Stimulated activated CD4-positive, alpha-beta T cell treated with anti-CD3 and anti-CD28 coated beads, Interleukin-15, amount 100 ng/mL, for 1 hour (primary cell): ENCODE measurements around the gene TAF11L14.
"Not testable (repeated sequence)": the region's sequence is repeated elsewhere in the genome, so short reads cannot be mapped to it uniquely, and the experiment has no call there.

ENCODE experiments used
- DNase-seq, 2 donors: peaks; one replicate each; pipeline ENCODE4 v3.0.0-alpha.2; 2020; ENCODE audit warnings: low read depth in 1 of 2, low spot score in 1 of 2

The TAF11L14 gene

GRCh38 chr5:17634160-17634559 lies at the start of gene TAF11L14:
Gene TAF11L14 (plus strand): TSS chr5:17634460.
- no peak for DNase-seq

GRCh38 chr5:17585658-17586057 lies 48.6 kb upstream of the TAF11L14 start, which contains the start of gene TAF11L7:
Gene TAF11L7 (minus strand): TSS chr5:17585758.
- DNase-seq = not testable (repeated sequence)

GRCh38 chr5:17590860-17591259 lies 43.4 kb upstream of the TAF11L14 start, which contains the start of gene TAF11L8:
Gene TAF11L8 (minus strand): TSS chr5:17590960.
- not testable (repeated sequence) for DNase-seq

GRCh38 chr5:17594255-17594654 lies 40.0 kb upstream of the TAF11L14 start, which contains the start of gene TAF11L9:
Gene TAF11L9 (minus strand): TSS chr5:17594394.
- DNase-seq = not testable (repeated sequence)

- not testable (repeated sequence) for DNase-seq
Observed at GRCh38 chr5:17597728-17598127, 36.5 kb upstream of the TAF11L14 start, which contains the start of gene TAF11L10. Gene TAF11L10 (minus strand): TSS chr5:17597828.

GRCh38 chr5:17603880-17604279 lies 30.4 kb upstream of the TAF11L14 start, which contains the start of gene TAF11L11:
Gene TAF11L11 (plus strand): TSS chr5:17604183.
- not testable (repeated sequence) for DNase-seq

- no peak for DNase-seq
Observed at GRCh38 chr5:17604951-17605350, 29.3 kb upstream of the TAF11L14 start.

GRCh38 chr5:17607461-17607860 lies 26.8 kb upstream of the TAF11L14 start:
- DNase-seq = not testable (repeated sequence)

- not testable (repeated sequence) for DNase-seq
Observed at GRCh38 chr5:17610092-17610491, 24.2 kb upstream of the TAF11L14 start, which contains the start of gene TAF11L12. Gene TAF11L12 (plus strand): TSS chr5:17610392.

- DNase-seq = no peak
Observed at GRCh38 chr5:17614872-17615605, 19.2 kb upstream of the TAF11L14 start.

- no peak for DNase-seq
Observed at GRCh38 chr5:17619354-17619753, 14.9 kb upstream of the TAF11L14 start.

GRCh38 chr5:17620627-17621026 lies 13.6 kb upstream of the TAF11L14 start:
- no peak for DNase-seq

- DNase-seq = no peak
Observed at GRCh38 chr5:17625686-17626085, 8.6 kb upstream of the TAF11L14 start.

- not testable (repeated sequence) for DNase-seq
Observed at GRCh38 chr5:17631788-17632187, 2.5 kb upstream of the TAF11L14 start, which contains the start of gene TAF11L13. Gene TAF11L13 (plus strand): TSS chr5:17632088.

GRCh38 chr5:17649232-17649631 lies 15.0 kb downstream of the TAF11L14 start:
- not testable (repeated sequence) for DNase-seq

GRCh38 chr5:17655201-17655759 lies 21.0 kb downstream of the TAF11L14 start:
- not testable (repeated sequence) for DNase-seq

GRCh38 chr5:17655921-17656320 lies 21.7 kb downstream of the TAF11L14 start:
- no peak for DNase-seq

GRCh38 chr5:17663182-17663581 lies 28.9 kb downstream of the TAF11L14 start:
- no peak for DNase-seq

- no peak for DNase-seq
Observed at GRCh38 chr5:17665836-17666235, 31.6 kb downstream of the TAF11L14 start.

- no peak for DNase-seq
Observed at GRCh38 chr5:17666726-17667235, 32.5 kb downstream of the TAF11L14 start.

GRCh38 chr5:17670353-17670752 lies 36.1 kb downstream of the TAF11L14 start:
- DNase-seq = no peak
